Body of pancreas (tissue), 4 donors: ENCODE measurements around the gene TBX21. TPM values are rescaled to one million over a fixed set of nuclear protein-coding genes. Genes with fewer than 3 reads are reported as not detected.
A peak's percentile ranks its signal among the peaks of the same experiment; 100 is the strongest.

Experiments
- ATAC-seq: fragments of 150-250 bp; one replicate; pipeline ENCODE4 v1.9.1; 2016
- DNase-seq, 4 donors: peaks; one replicate each; pipeline ENCODE4 v3.0.0-alpha.2; 2019
- H3K27ac ChIP-seq, 4 donors: fragments of 200-600 bp; sonication (generic); 1 replicate in 3 of 4; 2 replicates in 1 of 4; pipeline versions ENCODE4 v1.5.1 to v1.6.1; 2016 to 2019; ENCODE audit warnings: mild to moderate bottlenecking in 1 of 4, mixed read lengths in 1 of 4, moderate library complexity in 1 of 4
- H3K27me3 ChIP-seq, 2 donors: fragments of 200-600 bp; sonication (generic); one replicate each; pipeline ENCODE4 v1.6.0; 2016; ENCODE audit warnings: mild to moderate bottlenecking in 1 of 2
- H3K36me3 ChIP-seq, 2 donors: fragments of 200-600 bp; sonication (generic); replicated peaks in 1 of 2; 2 replicates each; pipeline ENCODE4 v1.5.1; 2016; ENCODE audit warnings: low read depth in 2 of 2; ENCODE audit not compliant: insufficient read depth in 1 of 2
- H3K4me1 ChIP-seq: fragments of 200-600 bp; sonication (generic); one replicate; pipeline ENCODE4 v1.6.0; 2016
- H3K4me3 ChIP-seq, 2 donors: fragments of 200-600 bp; sonication (generic); 1 replicate in 1 of 2; 2 replicates in 1 of 2; pipeline ENCODE4 v1.5.1; 2016 to 2019
- H3K9me3 ChIP-seq, 3 donors: fragments of 200-600 bp; sonication (generic); 1 replicate in 2 of 3; 2 replicates in 1 of 3; pipeline ENCODE4 v1.5.1; 2016
- CTCF ChIP-seq, 7 experiments: fragments of 450-650 bp in 4 of 7; fragments of 200-600 bp in 3 of 7; sonication (generic) in 3 of 7; IDR thresholded peaks; one replicate each; pipeline ENCODE4 v1.5.1; 2016 to 2019; ENCODE audit warnings: antibody characterized with exemption in 7 of 7
- POLR2A ChIP-seq, 3 donors: fragments of 450-650 bp; IDR thresholded peaks; one replicate each; pipeline ENCODE4 v1.6.1; 2016; ENCODE audit warnings: antibody characterized with exemption in 3 of 3, mild to moderate bottlenecking in 2 of 3
- WGBS, 2 donors: methylation state at CpG; one replicate each; pipeline ENCODE4 v1.1.5; 2017; 5-methylcytosine and 5-hydroxymethylcytosine counted together
- intact Hi-C: fragments of 100-400 bp; cut with DNase I; formaldehyde crosslinking; loops from one replicate; pipeline ENCODE4 v1.15.1; 2023
- total RNA-seq, 2 donors: library from RNA; depleted of rRNA; stranded (reverse); fragments of >200 nt; gene quantifications; one replicate each; pipeline ENCODE4 v1.1.0, GENCODE V29; 2016

Gene TBX21
- total RNA-seq, 2 donors from 2014 or later, result 1.0 TPM; not detected in 1

GRCh38 chr17:47741793-47742145 lies 8.7 kb downstream of the TBX21 start:
- H3K4me3 ChIP-seq, result no peak overlapping the region
- H3K36me3 ChIP-seq, result no peaks in the 10 kb centered on the region
- 67 to 75% methylated on average over 9 of the region's 9 CpGs for WGBS, 2 donors
- DNase-seq (no peak), ATAC-seq (no peak)
- H3K4me1 ChIP-seq, result no peaks in the 10 kb centered on the region
- H3K9me3 ChIP-seq, result no peaks in the 10 kb centered on the region
- TF ChIP-seq POLR2A (IDR thresholded peaks at IDR 0.05) (no peak), CTCF (IDR thresholded peaks at IDR 0.05) (no peak)
- H3K27me3 ChIP-seq, result peaks cover 0 to 18% of the 10 kb centered on the region in 2 donors
- intact Hi-C loops, result no loop called here
- H3K27ac ChIP-seq, result no peak overlapping the region

- intact Hi-C loops, result no loop called here
- peak in 1 of 7 experiments; percentile 10 for TF ChIP-seq CTCF (IDR thresholded peaks at IDR 0.05)
- no peak for TF ChIP-seq POLR2A (IDR thresholded peaks at IDR 0.05)
- Histone ChIP-seq H3K4me3 (no peak overlapping the region), H3K27me3 (peaks cover 0 to 18% of the 10 kb centered on the region in 2 donors), H3K9me3 (no peaks in the 10 kb centered on the region), H3K4me1 (no peaks in the 10 kb centered on the region), H3K27ac (no peak overlapping the region), H3K36me3 (no peaks in the 10 kb centered on the region)
- ATAC-seq (no peak), DNase-seq (no peak)
- WGBS, 2 donors, result 25 to 38% methylated on average over 20 to 26 of the region's 26 CpGs
Measured at GRCh38 chr17:47742319-47743181, 9.5 kb downstream of the TBX21 start.

- ATAC-seq, result no peak
- Histone ChIP-seq H3K4me1 (no peaks in the 10 kb centered on the region), H3K27ac (no peak overlapping the region), H3K36me3 (no peaks in the 10 kb centered on the region), H3K27me3 (peaks cover 0 to 18% of the 10 kb centered on the region in 2 donors), H3K4me3 (no peak overlapping the region), H3K9me3 (no peaks in the 10 kb centered on the region)
- no peak for DNase-seq
- TF ChIP-seq POLR2A (IDR thresholded peaks at IDR 0.05) (no peak), CTCF (IDR thresholded peaks at IDR 0.05) (no peak)
- intact Hi-C loops, result no loop called here
- 51 to 53% methylated on average over 22 of the region's 22 CpGs for WGBS, 2 donors
Measured at GRCh38 chr17:47744168-47745036, 11.4 kb downstream of the TBX21 start.

- H3K27ac ChIP-seq, result no peak overlapping the region
- 59 to 75% methylated on average over 5 to 10 of the region's 10 CpGs for WGBS, 2 donors
- no peaks in the 10 kb centered on the region for H3K36me3 ChIP-seq
- no peaks in the 10 kb centered on the region for H3K4me1 ChIP-seq
- ATAC-seq (no peak), DNase-seq (no peak)
- TF ChIP-seq CTCF (IDR thresholded peaks at IDR 0.05) (no peak), POLR2A (IDR thresholded peaks at IDR 0.05) (no peak)
- intact Hi-C loops, result no loop called here
- peaks cover 0 to 18% of the 10 kb centered on the region in 2 donors for H3K27me3 ChIP-seq
- H3K4me3 ChIP-seq, result no peak overlapping the region
- H3K9me3 ChIP-seq, result no peaks in the 10 kb centered on the region
Measured at GRCh38 chr17:47745037-47745380, 12.0 kb downstream of the TBX21 start.
